IMR-90 (cell line): ENCODE measurements around the gene SGCE. TPM values are rescaled to one million over a fixed set of nuclear protein-coding genes. Genes with fewer than 3 reads are reported as not detected.

Source experiments
- ATAC-seq: fragments of 200-7000 bp; cut with Tn5 transposase; 2 replicates; pipeline ENCODE4 v1.9.1; 2020; ENCODE audit warnings: low read depth, mild to moderate bottlenecking, moderate library complexity
- BruUV-seq: library from RNA; stranded (reverse); fragments of 400-500 nt; replicated peaks from 2 replicates; lab custom pipeline; 2021; lab: Mats Ljungman, UMichigan
- CTCF ChIA-PET: fragments of 300-600 bp; formaldehyde crosslinking; extraction: SDS; loops from one replicate; lab custom pipeline; 2021; ENCODE audit warnings: antibody characterized with exemption; lab: Yijun Ruan, JAX
- POLR2A ChIA-PET: fragments of 300-600 bp; sonication (Branson Sonifier 250); formaldehyde crosslinking; loops from one replicate; lab custom pipeline; 2022; ENCODE audit warnings: antibody characterized with exemption; ENCODE audit not compliant: unreplicated experiment; lab: Charles Lee
- DNase-seq: peaks from one replicate; pipeline ENCODE4 v3.0.0; 2013
- H2AFZ ChIP-seq: replicated peaks from 2 replicates; pipeline ENCODE3; 2013; ENCODE audit warnings: low read length, mild to moderate bottlenecking; ENCODE audit not compliant: poor library complexity
- H2AK5ac ChIP-seq: 2 replicates; pipeline ENCODE4 v1.6.1; 2013; ENCODE audit warnings: low read depth, low read length, inconsistent platforms
- H2AK9ac ChIP-seq: replicated peaks from 2 replicates; pipeline ENCODE3; 2013; ENCODE audit warnings: mild to moderate bottlenecking, low read depth, low read length, moderate library complexity; ENCODE audit not compliant: poor library complexity
- H2BK120ac ChIP-seq: 2 replicates; pipeline ENCODE4 v1.6.1; 2013; ENCODE audit warnings: low read depth, low read length, inconsistent platforms
- H2BK15ac ChIP-seq: 3 replicates; pipeline ENCODE4 v1.6.1; 2013; ENCODE audit warnings: low read depth, low read length, inconsistent platforms
- H2BK20ac ChIP-seq: 2 replicates; pipeline ENCODE4 v1.6.1; 2013; ENCODE audit warnings: low read depth, mild to moderate bottlenecking, inconsistent platforms, low read length, moderate library complexity
- H2BK5ac ChIP-seq: 2 replicates; pipeline ENCODE4 v1.6.1; 2013; ENCODE audit warnings: mild to moderate bottlenecking, low read depth, low read length, inconsistent platforms; ENCODE audit not compliant: poor library complexity, severe bottlenecking
- H3K14ac ChIP-seq: replicated peaks from 2 replicates; pipeline ENCODE4 v1.6.1; 2013; ENCODE audit warnings: low read depth, low read length, inconsistent platforms
- H3K18ac ChIP-seq: 2 replicates; pipeline ENCODE4 v1.6.1; 2013; ENCODE audit warnings: low read depth, low read length, control low read depth
- H3K23ac ChIP-seq: 2 replicates; pipeline ENCODE4 v1.6.1; 2013; ENCODE audit warnings: low read depth, low read length, inconsistent platforms
- H3K27ac ChIP-seq: 2 replicates; pipeline ENCODE4 v1.5.1; 2013; ENCODE audit warnings: mild to moderate bottlenecking, control low read depth, low read length; ENCODE audit not compliant: insufficient read depth
- H3K27me3 ChIP-seq: 2 replicates; pipeline ENCODE4 v1.6.1; 2013; ENCODE audit warnings: low read length; ENCODE audit not compliant: control insufficient read depth, insufficient read depth
- H3K36me3 ChIP-seq: 2 replicates; pipeline ENCODE4 v1.6.1; 2013; ENCODE audit warnings: low read length, mixed read lengths; ENCODE audit not compliant: control insufficient read depth, insufficient read depth
- H3K4ac ChIP-seq: 2 replicates; pipeline ENCODE4 v1.6.1; 2013; ENCODE audit warnings: low read depth, low read length, inconsistent platforms
- H3K4me1 ChIP-seq: 2 replicates; pipeline ENCODE4 v1.6.1; 2013; ENCODE audit warnings: low read length, mixed read lengths; ENCODE audit not compliant: control insufficient read depth, insufficient read depth
- H3K4me2 ChIP-seq: 2 replicates; pipeline ENCODE4 v1.6.1; 2013; ENCODE audit warnings: low read depth, mild to moderate bottlenecking, control low read depth, low read length, moderate library complexity
- H3K4me3 ChIP-seq: 2 replicates; pipeline ENCODE4 v1.5.1; 2013; ENCODE audit warnings: low read depth, mild to moderate bottlenecking, control low read depth, low read length, moderate library complexity; ENCODE audit not compliant: insufficient read depth
- H3K56ac ChIP-seq: 2 replicates; pipeline ENCODE4 v1.6.1; 2013; ENCODE audit warnings: low read length, inconsistent platforms; ENCODE audit not compliant: insufficient read depth; ENCODE audit errors: extremely low read depth
- H3K79me1 ChIP-seq, 2 experiments: 2 replicates each; pipeline ENCODE4 v1.6.1; 2013; ENCODE audit warnings: low read length in 2 of 2, inconsistent platforms in 1 of 2, low read depth in 1 of 2
- H3K9ac ChIP-seq: 2 replicates; pipeline ENCODE4 v1.6.1; 2013; ENCODE audit warnings: low read depth, low read length, control low read depth
- H3K9me1 ChIP-seq: 2 replicates; pipeline ENCODE4 v1.6.1; 2013; ENCODE audit warnings: low read length, inconsistent platforms; ENCODE audit not compliant: insufficient read depth
- H3K9me3 ChIP-seq: 2 replicates; pipeline ENCODE4 v1.6.1; 2013; ENCODE audit warnings: low read length; ENCODE audit not compliant: control insufficient read depth, insufficient read depth
- H4K20me1 ChIP-seq: 2 replicates; pipeline ENCODE4 v1.6.1; 2013; ENCODE audit warnings: low read length, inconsistent platforms; ENCODE audit not compliant: insufficient read depth
- H4K5ac ChIP-seq: 2 replicates; pipeline ENCODE4 v1.6.1; 2013; ENCODE audit warnings: mild to moderate bottlenecking, low read depth, low read length, control low read depth
- H4K8ac ChIP-seq, 2 experiments: 2 replicates each; pipeline ENCODE4 v1.6.1; 2013; ENCODE audit warnings: low read depth in 2 of 2, low read length in 2 of 2, control low read depth in 1 of 2, inconsistent platforms in 1 of 2
- H4K91ac ChIP-seq: 2 replicates; pipeline ENCODE4 v1.6.1; 2013; ENCODE audit warnings: low read depth, low read length, inconsistent platforms; ENCODE audit not compliant: insufficient read depth
- CEBPB ChIP-seq: IDR thresholded peaks from 2 replicates; pipeline ENCODE4 v1.6.1; 2012; ENCODE audit warnings: low read depth, low read length, improper control_type of control experiment
- RAD21 ChIP-seq: IDR thresholded peaks from 2 replicates; pipeline ENCODE4 v1.6.1; 2012; ENCODE audit warnings: low read length, improper control_type of control experiment
- WGBS, 2 experiments: methylation state at CpG; one replicate each; pipeline versions ENCODE4 v1.1.5 to v1.1.7; 2013; ENCODE audit warnings: missing lambda C conversion rate in 2 of 2; ENCODE audit not compliant: insufficient read length in 1 of 2; ENCODE audit errors: extremely low coverage in 2 of 2; 5-methylcytosine and 5-hydroxymethylcytosine counted together
- dilution Hi-C: fragments of 300-500 bp; cut with HindIII; formaldehyde crosslinking; loops from one replicate; pipeline ENCODE4 v1.14.3; 2018; ENCODE audit warnings: low sequenced_read_pairs; ENCODE audit not compliant: unreplicated experiment
- in situ Hi-C: fragments of 300-500 bp; cut with MboI; formaldehyde crosslinking; loops from 3 replicates; pipeline ENCODE4 v1.14.3; 2019; ENCODE audit warnings: low sequenced_read_pairs, inconsistent platforms, mixed read lengths
- intact Hi-C: fragments of 100-400 bp; cut with micrococcal nuclease; formaldehyde crosslinking; loops from 2 replicates; pipeline ENCODE4 v1.10.0; 2022
- polyA plus RNA-seq, 3 experiments: library from polyadenylated mRNA; depleted of rRNA; stranded (reverse); fragments of >200 nt; gene quantifications; 2 replicates each; pipeline ENCODE4 v1.2.3, GENCODE V29; 2012; ENCODE audit warnings: low replicate concordance in 1 of 3
- total RNA-seq: library from RNA; depleted of rRNA; stranded (reverse); fragments of >200 nt; gene quantifications from 2 replicates; pipeline ENCODE4 v1.2.3, GENCODE V29; 2012

Gene SGCE
- total and polyA plus RNA-seq, 2 of the 4 experiments (the other 2 are of a cell fraction): 39.4 to 40.5 TPM

GRCh38 chr7:94594882-94595281 lies 61.1 kb downstream of the SGCE start:
- H3K9ac ChIP-seq: no peak overlapping the region
- no peak overlapping the region for H2AK5ac ChIP-seq
- no peak overlapping the region for H3K18ac ChIP-seq
- no TSS peak for BruUV-seq
- no peak for DNase-seq
- H3K9me3 ChIP-seq: no peaks in the 10 kb centered on the region
- H2BK120ac ChIP-seq: no peak overlapping the region
- H4K91ac ChIP-seq: no peak overlapping the region
- H3K27ac ChIP-seq: no peak overlapping the region
- no peaks in the 10 kb centered on the region for H4K20me1 ChIP-seq
- no peak overlapping the region for H2AFZ ChIP-seq
- H3K4me3 ChIP-seq: no peak overlapping the region
- in situ Hi-C loops (no loop called here), dilution Hi-C loops (no loop called here), intact Hi-C loops (no loop called here)
- no peak overlapping the region for H2BK5ac ChIP-seq
- no peak for ATAC-seq
- no peak overlapping the region for H2BK20ac ChIP-seq
- no peak overlapping the region for H3K4me2 ChIP-seq
- H2AK9ac ChIP-seq: no peak overlapping the region
- H3K27me3 ChIP-seq: no peaks in the 10 kb centered on the region
- 40% methylated on average over 1 of the region's 1 CpG; no CpG with 5 or more reads in 1 of the 2 experiments for WGBS, 2 experiments
- H3K14ac ChIP-seq: no peak overlapping the region
- H3K56ac ChIP-seq: no peak overlapping the region
- H3K4me1 ChIP-seq: no peaks in the 10 kb centered on the region
- TF ChIP-seq CEBPB (no peak), RAD21 (no peak)
- POLR2A ChIA-PET: interaction anchor here (0.5 kb wide), 1 partner anchor 487 kb away, joined by 7 read pairs; no protein-coding TSS in a partner anchor
- no peaks in the 10 kb centered on the region for H3K79me1 ChIP-seq
- no peak overlapping the region for H2BK15ac ChIP-seq
- CTCF ChIA-PET: no interaction called here
- no peak overlapping the region for H3K23ac ChIP-seq
- H3K4ac ChIP-seq: no peak overlapping the region
- no peaks in the 10 kb centered on the region for H3K9me1 ChIP-seq
- H4K8ac ChIP-seq: no peak overlapping the region
- H3K36me3 ChIP-seq: peaks cover 4% of the 10 kb centered on the region; the same call in 1 of the 2 replicates
- H4K5ac ChIP-seq: no peak overlapping the region
